ENCODE data around the gene INSIG1.

INSIG1 gene

DNA sequence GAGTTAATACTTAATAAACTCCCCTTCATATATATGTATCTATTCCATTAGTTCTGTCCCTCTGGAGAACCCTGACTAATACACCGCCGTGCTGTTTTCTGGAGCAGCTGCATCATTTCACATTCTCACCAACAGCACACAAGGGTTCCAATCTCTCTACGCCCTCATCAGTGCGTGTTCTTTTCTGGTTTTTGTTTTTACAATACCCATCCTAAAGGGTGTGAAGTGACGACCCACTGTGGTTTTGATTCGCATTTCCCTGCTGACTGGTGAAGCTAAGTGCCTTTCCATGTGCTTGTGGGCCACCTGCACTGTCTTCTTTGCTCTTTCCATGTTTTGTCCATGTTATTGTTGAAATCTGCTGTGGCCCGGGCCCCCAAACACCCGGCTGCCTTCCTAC is 11.0 kb upstream of the INSIG1 start:
- no peak for DNase-seq

DNA sequence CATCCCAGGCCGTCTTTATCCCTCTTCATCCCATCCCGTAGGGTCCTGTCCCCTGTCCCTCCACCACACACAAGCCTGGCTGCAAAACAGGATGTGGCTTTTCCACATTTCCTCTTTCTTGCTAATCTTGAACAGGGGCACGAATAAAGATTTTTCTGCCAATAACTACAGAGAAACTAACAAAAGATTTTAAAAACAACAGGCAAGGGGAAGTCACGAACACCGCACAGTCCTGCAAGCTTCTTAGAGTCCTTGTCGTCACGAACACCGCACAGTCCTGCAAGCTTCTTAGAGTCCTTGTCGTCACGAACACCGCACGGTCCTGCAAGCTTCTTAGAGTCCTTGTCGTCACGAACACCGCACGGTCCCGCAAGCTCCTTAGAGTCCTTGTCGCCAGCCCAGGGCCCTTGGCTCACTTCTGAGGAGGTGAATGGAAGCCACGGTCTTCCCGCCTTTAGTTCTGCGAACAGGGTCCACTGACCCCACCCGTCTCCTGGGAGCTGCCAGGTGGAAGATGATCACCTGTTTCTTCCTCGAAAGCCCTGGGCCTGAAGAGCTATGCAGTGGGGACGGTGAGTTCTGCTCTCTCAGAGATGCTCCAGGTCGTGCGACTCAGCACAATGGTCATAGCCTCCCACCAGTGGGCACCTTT is 10.3 kb upstream of the INSIG1 start:
- DNase-seq = no peak

DNA sequence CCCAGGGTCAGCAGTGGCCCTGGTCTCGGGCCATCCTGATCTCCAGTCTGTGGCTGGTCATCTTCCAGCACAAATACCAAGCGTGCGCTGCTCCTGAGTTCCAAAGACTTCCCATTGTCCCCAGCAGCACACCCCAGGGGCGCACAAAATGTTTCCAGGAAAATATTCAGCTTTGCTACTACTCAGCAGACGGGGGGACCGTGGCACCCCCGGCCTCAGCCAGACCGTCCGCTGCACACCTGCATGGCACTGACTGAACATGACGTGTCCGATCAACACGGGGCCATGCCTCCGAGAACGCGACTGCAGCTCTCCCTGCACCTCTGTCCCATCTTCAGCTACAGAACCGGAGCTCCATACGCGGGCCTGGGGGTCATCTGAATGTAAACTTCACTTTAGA is 9.6 kb upstream of the INSIG1 start:
- no peak for DNase-seq

DNA sequence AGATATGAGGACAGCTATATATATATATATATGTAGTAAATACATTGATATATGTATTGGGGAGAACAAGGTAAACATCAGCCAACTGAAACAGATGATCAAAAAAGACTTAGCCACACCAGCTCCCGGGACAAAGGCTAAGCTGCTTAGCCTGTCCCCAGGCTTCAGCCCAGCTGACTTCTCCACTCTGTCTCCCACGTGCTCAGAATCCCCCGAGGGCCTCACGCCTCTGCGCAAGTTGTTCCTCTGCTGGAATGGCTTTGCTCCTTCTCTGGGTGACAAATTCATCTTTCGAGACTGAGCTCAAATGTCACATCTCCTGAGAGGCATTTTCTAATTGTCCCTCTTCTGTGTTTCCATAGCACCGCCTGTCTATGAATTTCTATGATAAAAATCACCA is 8.6 kb upstream of the INSIG1 start:
- no peak for DNase-seq

DNA sequence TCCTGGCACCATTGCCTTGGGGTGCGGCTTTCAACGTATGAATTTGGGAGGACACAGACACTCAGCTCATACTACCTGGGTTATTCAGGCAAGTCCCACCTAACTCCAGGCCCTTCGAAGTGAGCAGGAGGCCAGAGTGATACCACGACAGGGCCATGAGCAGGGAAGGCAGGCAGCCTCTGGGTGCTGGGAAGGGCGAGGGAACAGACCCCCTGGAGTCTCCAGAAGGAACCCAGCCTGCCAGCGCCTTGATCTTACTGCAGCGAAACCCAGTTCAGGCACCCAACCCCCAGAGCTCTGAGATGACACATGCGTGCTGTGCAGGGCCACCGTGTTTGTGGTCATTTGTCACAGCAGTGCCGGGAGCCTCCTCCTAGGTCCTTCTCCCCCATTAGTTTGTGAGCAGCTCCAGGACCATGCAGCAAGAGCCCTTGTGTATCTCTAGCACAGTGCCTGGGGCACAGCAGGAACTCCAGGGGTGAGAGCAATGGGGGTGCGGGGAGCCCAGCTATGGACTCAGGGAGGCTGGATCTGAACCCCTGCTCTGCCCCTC is 7.7 kb upstream of the INSIG1 start:
- peak; percentile 9 for DNase-seq

DNA sequence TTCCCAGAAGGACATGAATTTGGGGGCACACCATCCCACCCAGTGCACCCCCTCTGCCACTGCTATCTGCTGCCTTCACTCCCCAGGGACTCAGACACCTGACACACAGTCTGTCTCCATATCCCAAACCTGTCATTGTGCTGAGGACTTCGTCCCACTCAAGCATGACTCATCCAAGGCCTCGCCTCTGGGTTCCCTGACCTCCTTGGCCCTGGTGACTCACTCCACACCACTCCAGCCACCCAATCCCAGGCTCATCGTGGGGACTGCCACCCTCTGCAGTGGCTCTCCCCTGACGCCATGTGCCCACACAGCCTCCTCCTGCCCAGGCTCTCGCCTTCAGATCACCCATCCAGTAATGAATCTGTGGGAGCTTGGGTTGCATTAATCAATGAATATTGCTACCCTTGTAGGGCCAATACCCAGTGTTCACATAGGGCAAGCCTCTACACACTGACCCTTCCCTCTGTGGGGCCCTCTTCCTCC is 6.6 kb upstream of the INSIG1 start:
- DNase-seq = peak; percentile 71

DNA sequence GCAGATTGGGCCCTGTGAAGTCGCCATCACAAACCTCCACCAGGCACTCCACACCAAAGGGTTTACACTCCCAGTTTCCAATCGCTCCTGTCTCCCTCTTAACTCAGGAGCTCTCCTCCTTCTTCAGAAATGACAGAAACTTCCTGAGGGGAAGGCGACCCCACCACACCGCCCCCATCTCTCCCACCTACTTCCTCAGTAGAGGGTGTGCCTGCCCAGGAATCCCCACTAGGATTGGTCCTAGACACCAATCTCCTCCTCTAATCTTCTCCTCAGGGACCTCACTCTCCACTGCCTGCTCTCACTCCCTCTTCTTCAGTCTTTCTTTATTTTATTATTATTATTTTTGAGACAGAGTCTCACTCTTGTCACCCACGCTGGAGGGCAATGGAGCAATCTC is 5.9 kb upstream of the INSIG1 start:
- no peak for DNase-seq

DNA sequence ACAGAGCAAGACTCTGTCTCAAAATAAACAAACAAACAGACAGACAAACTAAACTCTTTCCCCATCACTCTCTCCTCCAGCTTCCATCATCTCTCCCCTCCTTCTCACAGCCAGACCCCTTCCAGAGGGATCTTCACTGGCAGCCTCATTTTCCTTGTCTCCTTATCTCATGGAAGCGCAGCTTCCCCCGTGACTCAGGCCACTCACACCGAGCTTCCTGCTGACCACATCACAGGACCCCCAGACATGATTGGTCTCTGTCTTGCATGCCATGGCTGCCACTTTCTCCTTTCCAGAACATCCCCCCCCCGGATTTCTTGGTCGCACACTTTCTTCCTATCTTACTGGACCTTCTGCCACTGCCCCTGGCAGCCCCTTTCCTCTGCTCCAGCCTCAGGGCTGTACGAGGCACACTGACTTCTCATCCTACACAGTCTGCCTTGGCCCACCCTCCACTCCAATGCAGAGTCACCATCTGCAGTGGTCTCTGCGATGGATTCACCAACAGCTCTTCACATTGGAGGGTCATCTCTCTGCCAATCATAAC is 4.9 kb upstream of the INSIG1 start:
- DNase-seq = no peak

DNA sequence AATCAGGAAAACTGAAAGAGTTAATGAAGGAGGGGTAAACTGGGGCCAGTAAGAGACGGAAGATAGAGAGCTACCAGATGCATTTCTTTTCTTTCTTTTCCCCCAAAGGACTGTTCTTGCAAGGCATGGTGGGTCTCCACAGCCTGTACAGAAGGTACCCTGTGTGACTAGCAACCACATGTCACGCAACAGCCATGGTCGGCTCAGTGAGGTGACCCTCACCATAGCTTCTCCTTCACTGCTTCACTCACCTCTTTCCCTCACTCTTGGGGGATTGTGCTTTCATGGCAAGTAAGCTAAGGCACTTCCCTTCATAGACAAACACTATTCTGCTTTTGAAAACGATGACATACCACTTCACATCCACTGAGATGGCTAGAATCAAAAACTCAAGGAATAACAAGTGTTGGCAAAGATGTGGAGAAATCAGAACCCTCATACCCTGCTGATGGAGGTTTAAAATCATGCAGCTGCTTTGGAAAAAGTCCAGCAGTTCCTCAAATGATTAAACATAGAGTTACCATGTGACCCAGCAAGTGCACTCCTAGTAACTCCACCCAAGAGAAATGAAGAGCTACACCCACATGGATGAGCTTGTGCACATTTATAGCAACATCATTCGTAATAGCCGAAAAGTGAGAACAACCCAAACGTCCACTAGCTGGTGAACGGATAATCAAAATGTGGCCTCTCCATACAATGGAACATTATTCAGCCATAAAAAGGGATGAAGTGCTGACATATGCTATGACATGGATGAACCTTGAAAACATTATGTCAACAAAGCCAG is 3.8 kb upstream of the INSIG1 start:
- DNase-seq = peak; percentile 74

DNA sequence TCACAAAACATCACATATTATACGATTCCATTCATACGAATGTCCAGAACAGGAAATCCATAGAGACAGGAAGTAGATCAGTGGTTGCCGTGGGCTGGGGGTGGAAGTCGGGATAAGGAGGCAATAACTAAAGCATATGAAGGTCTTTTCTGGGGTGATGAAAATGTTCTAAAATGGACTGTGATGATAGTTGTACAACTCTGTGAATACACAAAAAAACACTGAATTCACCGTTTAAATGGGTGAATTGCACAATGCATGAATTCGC is 3.2 kb upstream of the INSIG1 start:
- no peak for DNase-seq

DNA sequence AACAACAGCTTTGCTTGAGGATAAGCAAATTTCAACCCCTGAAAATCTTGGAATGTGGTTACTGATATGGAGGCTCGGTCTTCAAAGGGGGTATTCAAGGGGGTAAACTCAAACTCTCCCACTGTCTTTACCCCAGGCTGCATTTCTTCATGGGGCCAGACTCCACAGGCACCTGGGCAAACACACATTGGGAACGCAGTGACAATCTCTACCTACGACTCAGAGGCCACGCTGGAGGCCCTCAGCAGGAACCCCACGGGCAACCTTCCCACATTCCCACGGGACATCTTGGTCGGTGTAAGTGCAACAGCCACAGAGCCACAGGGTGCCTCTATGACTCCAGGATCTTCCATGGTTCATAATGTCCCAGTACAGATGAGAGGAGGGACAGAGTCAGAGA is 2.2 kb upstream of the INSIG1 start:
- DNase-seq = no peak

DNA sequence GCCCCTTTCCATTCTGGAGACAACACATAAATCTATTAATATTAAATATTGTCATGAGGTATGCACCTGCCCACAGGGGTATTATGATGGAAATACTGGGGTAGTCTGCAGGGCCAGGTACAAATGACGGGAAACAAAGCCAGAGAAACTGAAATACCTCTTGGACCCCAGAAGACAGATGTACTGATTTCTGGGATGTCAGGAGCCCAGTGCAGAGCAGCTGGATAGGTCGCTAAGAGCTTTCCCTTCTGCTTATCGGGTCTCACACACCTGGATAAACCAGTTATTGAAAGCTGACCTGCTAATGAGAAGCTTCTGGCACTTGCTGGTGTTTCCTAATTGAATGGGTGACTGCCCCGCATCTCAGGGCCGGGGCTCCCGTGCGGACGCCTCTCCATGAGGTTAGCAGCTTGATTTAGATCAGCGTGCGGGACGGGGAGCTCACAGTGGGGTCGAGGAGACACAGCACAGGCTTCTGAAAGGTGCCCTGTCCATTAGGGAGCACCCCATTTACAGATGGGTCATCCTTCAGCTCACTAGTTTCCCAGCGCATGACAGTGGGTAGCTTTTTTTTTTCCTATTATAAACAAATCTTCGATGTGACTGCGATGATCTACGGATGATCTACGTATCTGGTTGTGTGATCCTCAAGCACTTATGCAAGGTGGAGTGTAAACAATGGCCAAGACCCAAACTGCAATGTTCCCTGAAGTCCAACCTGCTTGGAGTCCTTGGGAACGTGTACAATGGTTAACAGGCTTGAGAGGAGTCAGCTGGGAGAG is 1.5 kb upstream of the INSIG1 start:
- DNase-seq = peak; percentile 5

DNA sequence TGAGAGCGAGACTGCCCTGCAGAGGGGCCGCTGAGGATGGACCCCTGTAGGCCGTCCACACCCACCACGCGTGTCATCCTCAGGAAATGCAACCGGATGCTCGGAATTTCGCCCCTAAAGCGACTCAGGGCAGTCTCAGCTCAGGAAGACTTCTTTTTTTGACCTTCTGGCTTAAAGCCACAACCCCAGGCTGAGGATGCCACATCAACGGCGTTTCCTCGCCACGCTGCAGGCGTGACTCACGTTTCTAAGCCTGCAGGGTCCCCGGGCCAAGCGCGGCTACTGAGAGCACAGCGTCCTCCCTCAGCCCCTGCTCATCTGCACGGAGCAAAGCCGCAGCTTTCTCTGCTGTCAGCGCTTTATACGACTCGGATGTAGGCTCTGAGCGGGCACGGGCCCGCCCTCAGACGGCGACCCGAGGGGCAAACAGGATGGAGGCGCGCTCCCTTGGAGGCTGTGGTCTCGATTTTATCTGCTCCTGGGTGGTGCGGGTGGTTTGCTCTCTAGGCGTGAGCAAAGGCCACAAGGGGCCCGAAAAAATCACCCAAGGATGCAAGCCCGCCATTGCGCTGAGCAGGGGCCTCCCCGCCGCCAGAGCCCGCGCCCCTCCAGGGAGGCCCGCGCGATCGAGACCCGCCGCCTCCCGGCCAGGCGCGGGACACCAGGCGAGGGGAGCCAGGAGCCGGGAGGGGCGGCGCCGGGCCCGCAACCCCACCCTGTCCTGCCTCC is 726 bp upstream of the INSIG1 start:
- peak; percentile 79 for DNase-seq

DNA sequence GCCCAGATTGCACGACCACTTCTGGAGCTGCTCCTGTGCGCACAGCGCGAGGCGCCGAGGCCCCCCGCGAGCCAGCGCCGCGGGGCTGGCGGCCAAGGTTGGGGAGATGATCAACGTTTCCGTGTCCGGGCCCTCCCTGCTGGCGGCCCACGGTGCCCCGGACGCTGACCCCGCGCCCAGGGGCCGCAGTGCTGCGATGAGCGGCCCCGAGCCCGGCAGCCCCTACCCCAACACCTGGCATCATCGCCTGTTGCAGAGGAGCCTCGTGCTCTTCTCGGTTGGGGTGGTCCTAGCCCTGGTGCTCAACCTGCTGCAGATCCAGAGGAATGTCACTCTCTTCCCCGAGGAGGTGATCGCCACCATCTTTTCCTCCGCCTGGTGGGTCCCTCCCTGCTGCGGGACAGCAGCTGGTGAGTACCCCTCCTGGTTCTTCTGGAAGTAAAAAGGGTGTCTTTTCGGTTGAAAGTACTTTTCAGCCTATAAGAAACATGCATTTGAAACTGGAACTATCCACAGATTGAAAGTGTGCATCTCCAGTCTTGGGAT is 683 bp downstream of the INSIG1 start:
- no peak for DNase-seq

DNA sequence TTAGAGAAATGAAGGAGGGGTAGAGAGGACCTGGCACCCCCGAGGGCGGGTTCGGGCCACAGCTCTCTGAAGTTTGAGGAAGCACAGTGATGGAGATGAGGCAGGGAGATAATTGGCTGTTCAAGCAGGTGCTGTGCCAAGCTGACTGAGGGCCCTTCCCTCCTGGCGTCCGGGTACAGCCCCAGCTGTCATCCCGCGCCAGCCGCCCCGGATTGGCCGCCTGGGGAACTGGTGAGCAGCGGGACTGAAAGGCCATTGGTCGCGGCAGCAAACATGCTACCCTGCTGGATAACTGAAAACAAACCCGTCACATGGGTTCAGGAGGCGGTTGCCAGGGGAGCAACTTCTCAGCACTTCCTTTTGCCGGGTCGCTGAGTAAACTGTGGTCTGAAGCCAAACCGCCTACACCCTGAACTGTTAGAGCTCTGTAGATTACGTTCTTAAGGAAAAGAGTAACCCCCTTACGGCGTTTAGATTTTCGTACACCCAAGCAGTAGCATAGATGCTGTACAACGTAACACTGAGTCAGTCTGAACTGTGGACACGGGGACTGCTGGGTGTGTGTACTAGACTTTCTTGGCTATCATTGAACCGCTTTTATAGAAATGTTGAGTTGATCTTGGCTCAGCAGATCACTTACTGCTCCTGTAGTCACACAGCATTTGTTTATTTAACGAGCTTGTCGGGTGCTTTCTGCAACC is 1.3 kb downstream of the INSIG1 start:
- peak; percentile 94 for DNase-seq

DNA sequence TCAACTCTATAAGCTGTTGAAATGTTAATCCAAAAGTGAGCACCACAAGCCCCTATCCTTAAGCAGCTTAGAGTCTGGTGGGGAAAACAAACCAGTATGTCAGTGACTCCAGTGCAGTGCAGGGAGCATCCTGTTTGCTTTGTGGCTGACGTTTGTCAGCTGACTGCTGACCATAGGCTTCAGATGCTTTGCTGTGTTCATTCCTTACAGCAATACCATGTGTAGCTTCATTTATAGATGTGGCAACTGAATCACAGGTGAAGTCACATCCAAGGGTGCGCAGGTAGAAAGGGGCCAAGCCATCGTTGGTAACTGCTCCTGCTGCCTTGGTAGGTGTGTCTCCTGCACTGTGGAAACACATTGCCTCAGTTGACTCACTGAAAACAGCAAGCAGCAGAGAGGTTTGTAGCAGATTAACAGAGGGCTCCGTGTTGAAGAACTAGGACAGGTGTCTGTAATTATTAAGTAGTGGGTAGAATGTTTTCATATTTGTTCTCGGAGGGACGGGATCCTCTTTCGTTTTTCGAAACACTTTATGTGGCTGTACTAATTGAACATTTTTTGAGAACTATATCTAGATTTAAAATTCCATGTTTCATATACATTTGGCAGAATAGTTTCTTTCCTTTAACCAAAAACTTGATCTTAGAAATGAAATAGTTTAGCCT is 2.0 kb downstream of the INSIG1 start:
- DNase-seq = peak; percentile 32

DNA sequence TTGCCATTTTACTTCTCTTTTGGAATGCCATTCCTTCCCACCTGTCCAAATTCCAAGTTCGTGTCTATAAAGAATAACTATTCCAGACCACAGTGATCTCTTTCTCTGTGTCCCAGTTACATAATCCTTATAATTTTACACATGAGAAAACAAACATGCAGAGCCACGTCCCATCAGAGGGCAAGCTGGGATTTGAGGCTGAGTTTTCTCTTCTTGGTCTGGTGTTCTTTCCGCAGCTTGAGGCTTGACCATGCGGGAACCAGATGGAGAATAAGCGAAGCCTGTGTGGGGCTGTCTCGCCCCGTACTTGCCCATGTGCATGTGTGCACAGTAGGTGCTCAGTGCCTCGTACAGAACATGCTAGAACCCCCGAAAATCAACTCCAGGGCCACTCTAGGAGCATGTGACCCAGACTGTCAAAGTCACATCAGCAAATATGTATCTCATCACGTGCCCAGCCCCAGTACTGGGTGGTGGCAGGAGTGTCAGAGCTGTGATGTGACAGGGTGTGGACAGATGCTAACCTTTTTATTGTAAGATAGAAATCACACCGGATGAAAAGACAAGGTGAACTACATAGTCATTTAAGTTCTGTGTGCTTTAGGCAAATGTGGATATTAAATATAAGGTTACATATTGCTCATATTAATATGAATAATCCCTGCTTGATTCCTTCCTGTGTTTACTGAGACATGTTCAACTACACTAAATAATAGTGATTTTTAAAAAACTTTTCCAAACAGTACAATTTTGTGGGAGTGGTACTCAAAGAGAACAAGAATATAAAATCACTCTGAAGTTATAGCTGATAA is 3.2 kb downstream of the INSIG1 start:
- DNase-seq = peak; percentile 58

DNA sequence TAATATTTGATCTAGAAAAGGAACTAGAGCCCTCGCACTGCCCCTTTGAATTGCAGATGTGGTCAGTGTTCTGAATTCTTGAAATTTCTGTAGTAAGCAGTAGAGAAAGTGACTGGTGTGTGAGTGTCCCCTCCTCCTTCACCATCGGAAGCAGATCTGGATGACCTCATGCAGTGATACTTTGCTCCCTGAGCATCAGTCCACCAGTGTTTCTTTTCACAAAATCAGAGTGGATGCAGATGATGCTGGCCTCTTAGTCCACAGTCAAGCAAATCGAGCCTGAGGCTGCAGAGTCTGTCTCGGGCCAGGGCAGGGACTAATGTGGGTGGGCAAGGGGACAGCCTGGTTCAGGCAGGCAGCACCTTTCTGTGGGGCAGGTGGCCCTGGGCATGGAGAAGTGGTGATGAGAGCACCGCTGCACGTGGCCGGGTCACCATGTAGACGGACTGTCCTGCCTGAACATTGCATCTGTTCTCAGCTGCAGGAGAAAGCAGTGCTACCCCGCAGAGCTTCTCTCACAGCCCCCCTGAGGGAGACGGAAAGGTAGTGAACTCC is 5.4 kb downstream of the INSIG1 start:
- no peak for DNase-seq

DNA sequence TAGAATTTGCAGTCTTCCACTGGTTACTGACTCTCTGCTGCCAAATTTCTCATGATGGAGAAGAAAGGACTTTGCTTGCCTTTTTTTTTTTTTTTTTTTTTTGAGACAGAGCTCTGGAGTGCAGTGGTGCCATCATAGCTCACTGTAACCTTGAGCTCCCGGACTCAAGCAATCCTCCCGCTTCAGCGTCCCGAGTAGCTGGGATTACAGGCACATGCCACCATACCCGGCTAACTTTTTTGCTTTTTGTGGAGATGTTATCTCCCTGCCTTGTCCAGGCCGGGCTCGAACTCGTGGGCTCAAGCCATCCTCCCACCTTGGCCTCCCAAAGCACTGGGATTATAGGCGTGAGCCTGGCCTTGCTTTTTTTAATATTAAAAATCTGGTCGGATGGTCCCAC is 6.2 kb downstream of the INSIG1 start:
- no peak for DNase-seq
